ENCODE measurements around the gene COL11A2.

COL11A2 gene

GRCh38 chr6:33166811-33167210 is 25.5 kb downstream of the COL11A2 start:
- TF ChIP-seq CTCF (IDR thresholded peaks at IDR 0.05; ENCODE audit: insufficient read depth, low read length, poor library complexity, severe bottlenecking), result no peak
- Histone ChIP-seq H3K4me3 (replicated peaks; ENCODE audit: low read depth, low read length) (no peak overlapping the region), H3K27me3 (replicated peaks; ENCODE audit: control insufficient read depth, insufficient read depth, low read length) (no peaks in the 10 kb centered on the region; the same call in 1 of the 2 replicates), H3K36me3 (ENCODE audit: control insufficient read depth, insufficient read depth, low read length) (no peaks in the 10 kb centered on the region)
- no peak for DNase-seq (ENCODE audit: extremely low read depth, insufficient read length)

- no peaks in the 10 kb centered on the region; the same call in 1 of the 2 replicates for H3K27me3 ChIP-seq (replicated peaks; ENCODE audit: control insufficient read depth, insufficient read depth, low read length)
- no peaks in the 10 kb centered on the region for H3K36me3 ChIP-seq (ENCODE audit: control insufficient read depth, insufficient read depth, low read length)
- DNase-seq (ENCODE audit: extremely low read depth, insufficient read length), result no peak
- no peak overlapping the region for H3K4me3 ChIP-seq (replicated peaks; ENCODE audit: low read depth, low read length)
- TF ChIP-seq CTCF (IDR thresholded peaks at IDR 0.05; ENCODE audit: insufficient read depth, low read length, poor library complexity, severe bottlenecking), result no peak
These were observed 25.9 kb downstream of the COL11A2 start for GRCh38 chr6:33166363-33166762.

- TF ChIP-seq CTCF (IDR thresholded peaks at IDR 0.05; ENCODE audit: insufficient read depth, low read length, poor library complexity, severe bottlenecking), result no peak
- Histone ChIP-seq H3K27me3 (replicated peaks; ENCODE audit: control insufficient read depth, insufficient read depth, low read length) (no peaks in the 10 kb centered on the region; the same call in 1 of the 2 replicates), H3K36me3 (ENCODE audit: control insufficient read depth, insufficient read depth, low read length) (no peaks in the 10 kb centered on the region), H3K4me3 (replicated peaks; ENCODE audit: low read depth, low read length) (no peak overlapping the region)
- no peak for DNase-seq (ENCODE audit: extremely low read depth, insufficient read length)
These were observed 26.5 kb downstream of the COL11A2 start for GRCh38 chr6:33165581-33166258.

GRCh38 chr6:33164665-33165373 is 27.4 kb downstream of the COL11A2 start:
- no peaks in the 10 kb centered on the region; the same call in 1 of the 2 replicates for H3K27me3 ChIP-seq (replicated peaks; ENCODE audit: control insufficient read depth, insufficient read depth, low read length)
- H3K36me3 ChIP-seq (ENCODE audit: control insufficient read depth, insufficient read depth, low read length), result no peaks in the 10 kb centered on the region
- no peak overlapping the region for H3K4me3 ChIP-seq (replicated peaks; ENCODE audit: low read depth, low read length)
- DNase-seq (ENCODE audit: extremely low read depth, insufficient read length), result no peak
- no peak for TF ChIP-seq CTCF (IDR thresholded peaks at IDR 0.05; ENCODE audit: insufficient read depth, low read length, poor library complexity, severe bottlenecking)

GRCh38 chr6:33164176-33164575 is 28.1 kb downstream of the COL11A2 start:
- Histone ChIP-seq H3K4me3 (replicated peaks; ENCODE audit: low read depth, low read length) (no peak overlapping the region), H3K36me3 (ENCODE audit: control insufficient read depth, insufficient read depth, low read length) (no peaks in the 10 kb centered on the region), H3K27me3 (replicated peaks; ENCODE audit: control insufficient read depth, insufficient read depth, low read length) (no peaks in the 10 kb centered on the region; the same call in 1 of the 2 replicates)
- TF ChIP-seq CTCF (IDR thresholded peaks at IDR 0.05; ENCODE audit: insufficient read depth, low read length, poor library complexity, severe bottlenecking), result no peak
- no peak for DNase-seq (ENCODE audit: extremely low read depth, insufficient read length)
